SK-N-SH treated with all-trans-retinoic acid at 6 μM for 48 hours (cell line): ENCODE data around the gene ADH1C.
"Not testable (repeated sequence)": the region's sequence is repeated elsewhere in the genome, so short reads cannot be mapped to it uniquely, and the experiment has no call there.

Experiments
- BACH2 ChIP-seq: fragments of 250-450 bp; sonication (Bioruptor Pico); IDR thresholded peaks from 2 replicates; pipeline ENCODE4 v1.9.0; 2021; ENCODE audit warnings: mild to moderate bottlenecking, borderline replicate concordance
- CSDC2 ChIP-seq: fragments of 250-450 bp; sonication (Bioruptor Pico); IDR thresholded peaks from 2 replicates; pipeline ENCODE4 v1.5.0; 2020; ENCODE audit warnings: mild to moderate bottlenecking, moderate library complexity
- ESRRG ChIP-seq: fragments of 250-450 bp; sonication (Bioruptor Pico); IDR thresholded peaks from 2 replicates; pipeline ENCODE4 v1.6.1; 2021; ENCODE audit warnings: mild to moderate bottlenecking
- GLIS3 ChIP-seq: fragments of 250-450 bp; sonication (Bioruptor Pico); IDR thresholded peaks from 2 replicates; pipeline ENCODE4 v1.5.0; 2020; ENCODE audit warnings: mild to moderate bottlenecking, moderate library complexity
- OSR1 ChIP-seq: fragments of 250-450 bp; sonication (Bioruptor Pico); IDR thresholded peaks from 2 replicates; pipeline ENCODE4 v1.8.0; 2022; ENCODE audit warnings: moderate library complexity, mild to moderate bottlenecking, inconsistent platforms
- RARB ChIP-seq: fragments of 250-450 bp; sonication (Bioruptor Pico); IDR thresholded peaks from 2 replicates; pipeline ENCODE4 v1.8.0; 2021; ENCODE audit warnings: mild to moderate bottlenecking, moderate library complexity
- TOX ChIP-seq: fragments of 250-450 bp; sonication (Bioruptor Pico); IDR thresholded peaks from 2 replicates; pipeline ENCODE4 v1.8.0; 2021; ENCODE audit warnings: mild to moderate bottlenecking, moderate library complexity, borderline replicate concordance
- ZC3H10 ChIP-seq: fragments of 250-450 bp; sonication (Bioruptor Pico); IDR thresholded peaks from 2 replicates; pipeline ENCODE4 v1.5.1; 2021; ENCODE audit warnings: mild to moderate bottlenecking, moderate library complexity
- ZFP3 ChIP-seq: fragments of 250-450 bp; sonication (Bioruptor Pico); IDR thresholded peaks from 2 replicates; pipeline ENCODE4 v1.5.0; 2020; ENCODE audit warnings: mild to moderate bottlenecking, moderate library complexity
- ZFP30 ChIP-seq: fragments of 450-650 bp; formaldehyde crosslinking; IDR thresholded peaks from 2 replicates; pipeline ENCODE4 v1.5.0; 2022; ENCODE audit warnings: mild to moderate bottlenecking, moderate library complexity
- ZNF8 ChIP-seq: fragments of 450-650 bp; formaldehyde crosslinking; IDR thresholded peaks from 2 replicates; pipeline ENCODE4 v1.5.0; 2020; ENCODE audit warnings: mild to moderate bottlenecking, moderate library complexity
- TF ChIP-seq, protein P1 (sequence below): fragments of 250-450 bp; sonication (Bioruptor Pico); IDR thresholded peaks from 2 replicates; pipeline ENCODE4 v1.5.1; 2021; ENCODE audit warnings: mild to moderate bottlenecking, moderate library complexity
- TF ChIP-seq, protein P2 (sequence below): fragments of 250-450 bp; sonication (Bioruptor Pico); IDR thresholded peaks from 2 replicates; pipeline ENCODE4 v1.8.0; 2020; ENCODE audit warnings: mild to moderate bottlenecking, moderate library complexity, borderline replicate concordance
- TF ChIP-seq, protein P3 (sequence below): fragments of 250-450 bp; sonication (Bioruptor Pico); IDR thresholded peaks from 2 replicates; pipeline ENCODE4 v1.8.0; 2021; ENCODE audit warnings: low read depth, mild to moderate bottlenecking, moderate library complexity, borderline replicate concordance

GRCh38 chr4:99372464-99372863 is 19.9 kb upstream of the ADH1C start:
- not testable (repeated sequence) for TF ChIP-seq ZNF8 (CRISPR knock-in tag); ZFP30; ZFP3 (CRISPR knock-in tag); TOX (CRISPR knock-in tag); GLIS3 (CRISPR knock-in tag); ESRRG (CRISPR knock-in tag); RARB (CRISPR knock-in tag); CSDC2 (CRISPR knock-in tag); OSR1 (CRISPR knock-in tag); BACH2 (CRISPR knock-in tag); ZC3H10 (CRISPR knock-in tag)
- TF ChIP-seq, protein P1, sequence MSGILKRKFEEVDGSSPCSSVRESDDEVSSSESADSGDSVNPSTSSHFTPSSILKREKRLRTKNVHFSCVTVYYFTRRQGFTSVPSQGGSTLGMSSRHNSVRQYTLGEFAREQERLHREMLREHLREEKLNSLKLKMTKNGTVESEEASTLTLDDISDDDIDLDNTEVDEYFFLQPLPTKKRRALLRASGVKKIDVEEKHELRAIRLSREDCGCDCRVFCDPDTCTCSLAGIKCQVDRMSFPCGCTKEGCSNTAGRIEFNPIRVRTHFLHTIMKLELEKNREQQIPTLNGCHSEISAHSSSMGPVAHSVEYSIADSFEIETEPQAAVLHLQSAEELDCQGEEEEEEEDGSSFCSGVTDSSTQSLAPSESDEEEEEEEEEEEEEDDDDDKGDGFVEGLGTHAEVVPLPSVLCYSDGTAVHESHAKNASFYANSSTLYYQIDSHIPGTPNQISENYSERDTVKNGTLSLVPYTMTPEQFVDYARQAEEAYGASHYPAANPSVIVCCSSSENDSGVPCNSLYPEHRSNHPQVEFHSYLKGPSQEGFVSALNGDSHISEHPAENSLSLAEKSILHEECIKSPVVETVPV (CRISPR knock-in tag) = not testable (repeated sequence)
- TF ChIP-seq, protein P2, sequence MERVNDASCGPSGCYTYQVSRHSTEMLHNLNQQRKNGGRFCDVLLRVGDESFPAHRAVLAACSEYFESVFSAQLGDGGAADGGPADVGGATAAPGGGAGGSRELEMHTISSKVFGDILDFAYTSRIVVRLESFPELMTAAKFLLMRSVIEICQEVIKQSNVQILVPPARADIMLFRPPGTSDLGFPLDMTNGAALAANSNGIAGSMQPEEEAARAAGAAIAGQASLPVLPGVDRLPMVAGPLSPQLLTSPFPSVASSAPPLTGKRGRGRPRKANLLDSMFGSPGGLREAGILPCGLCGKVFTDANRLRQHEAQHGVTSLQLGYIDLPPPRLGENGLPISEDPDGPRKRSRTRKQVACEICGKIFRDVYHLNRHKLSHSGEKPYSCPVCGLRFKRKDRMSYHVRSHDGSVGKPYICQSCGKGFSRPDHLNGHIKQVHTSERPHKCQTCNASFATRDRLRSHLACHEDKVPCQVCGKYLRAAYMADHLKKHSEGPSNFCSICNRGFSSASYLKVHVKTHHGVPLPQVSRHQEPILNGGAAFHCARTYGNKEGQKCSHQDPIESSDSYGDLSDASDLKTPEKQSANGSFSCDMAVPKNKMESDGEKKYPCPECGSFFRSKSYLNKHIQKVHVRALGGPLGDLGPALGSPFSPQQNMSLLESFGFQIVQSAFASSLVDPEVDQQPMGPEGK (CRISPR knock-in tag) = not testable (repeated sequence)
- TF ChIP-seq, protein P3, sequence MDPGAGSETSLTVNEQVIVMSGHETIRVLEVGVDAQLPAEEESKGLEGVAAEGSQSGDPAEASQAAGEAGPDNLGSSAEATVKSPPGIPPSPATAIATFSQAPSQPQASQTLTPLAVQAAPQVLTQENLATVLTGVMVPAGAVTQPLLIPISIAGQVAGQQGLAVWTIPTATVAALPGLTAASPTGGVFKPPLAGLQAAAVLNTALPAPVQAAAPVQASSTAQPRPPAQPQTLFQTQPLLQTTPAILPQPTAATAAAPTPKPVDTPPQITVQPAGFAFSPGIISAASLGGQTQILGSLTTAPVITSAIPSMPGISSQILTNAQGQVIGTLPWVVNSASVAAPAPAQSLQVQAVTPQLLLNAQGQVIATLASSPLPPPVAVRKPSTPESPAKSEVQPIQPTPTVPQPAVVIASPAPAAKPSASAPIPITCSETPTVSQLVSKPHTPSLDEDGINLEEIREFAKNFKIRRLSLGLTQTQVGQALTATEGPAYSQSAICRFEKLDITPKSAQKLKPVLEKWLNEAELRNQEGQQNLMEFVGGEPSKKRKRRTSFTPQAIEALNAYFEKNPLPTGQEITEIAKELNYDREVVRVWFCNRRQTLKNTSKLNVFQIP (CRISPR knock-in tag) = not testable (repeated sequence)
